Smooth muscle cell (in vitro differentiated cells): ENCODE measurements around the gene ANKRD45. TPM values are rescaled to one million over a fixed set of nuclear protein-coding genes. Genes with fewer than 3 reads are reported as not detected.
"Not testable (repeated sequence)": the region's sequence is repeated elsewhere in the genome, so short reads cannot be mapped to it uniquely, and the experiment has no call there.

Experiments
- DNase-seq: peaks from one replicate; lab custom pipeline; 2025; ENCODE audit not compliant: unreplicated experiment; lab: John Stamatoyannopoulos, UW
- H2AFZ ChIP-seq: fragments of 200-600 bp; sonication (generic); 2 replicates; pipeline ENCODE4 v1.6.0; 2016; ENCODE audit warnings: antibody characterized with exemption, low read depth, mild to moderate bottlenecking
- H3F3A ChIP-seq: fragments of 200-600 bp; sonication (generic); 2 replicates; pipeline ENCODE4 v1.6.0; 2017; ENCODE audit warnings: antibody characterized with exemption, low read depth
- H3K27ac ChIP-seq: fragments of 200-600 bp; sonication (generic); 2 replicates; pipeline ENCODE4 v1.5.1; 2016; ENCODE audit warnings: low read depth, mild to moderate bottlenecking
- H3K27me3 ChIP-seq: fragments of 200-600 bp; sonication (generic); 2 replicates; pipeline ENCODE4 v1.6.1; 2016; ENCODE audit warnings: low read depth, mild to moderate bottlenecking
- H3K36me3 ChIP-seq: fragments of 200-600 bp; sonication (generic); 2 replicates; pipeline ENCODE4 v1.5.1; 2016; ENCODE audit warnings: low read depth
- H3K4me1 ChIP-seq: fragments of 200-600 bp; sonication (generic); 2 replicates; pipeline ENCODE4 v1.5.1; 2016; ENCODE audit warnings: low read depth
- H3K4me2 ChIP-seq: fragments of 200-600 bp; sonication (generic); 2 replicates; pipeline ENCODE4 v1.6.0; 2016; ENCODE audit warnings: mild to moderate bottlenecking
- H3K4me3 ChIP-seq: fragments of 200-600 bp; sonication (generic); 2 replicates; pipeline ENCODE4 v1.5.1; 2016; ENCODE audit warnings: mild to moderate bottlenecking
- H3K79me2 ChIP-seq: fragments of 200-600 bp; sonication (generic); 2 replicates; pipeline ENCODE4 v1.6.0; 2016; ENCODE audit warnings: low read depth, mild to moderate bottlenecking
- H3K9ac ChIP-seq: fragments of 200-600 bp; sonication (generic); 2 replicates; pipeline ENCODE4 v1.6.0; 2016; ENCODE audit warnings: low read depth
- H3K9me3 ChIP-seq: fragments of 200-600 bp; sonication (generic); replicated peaks from 2 replicates; pipeline ENCODE4 v1.5.1; 2016; ENCODE audit warnings: low read depth
- H4K20me1 ChIP-seq: fragments of 200-600 bp; sonication (generic); 2 replicates; pipeline ENCODE4 v1.6.0; 2016; ENCODE audit warnings: low read depth
- WGBS: methylation state at CpG from one replicate; pipeline ENCODE4 v1.1.7; 2016; ENCODE audit warnings: low lambda C conversion rate; 5-methylcytosine and 5-hydroxymethylcytosine counted together
- polyA plus RNA-seq: library from polyadenylated mRNA; unstranded; fragments of >200 nt; fragmentation: Nextera tagmentation; extraction: Ambion mirVana; gene quantifications from 2 replicates; pipeline ENCODE4 v1.2.1, GENCODE V29; 2016
- total RNA-seq: library from RNA; depleted of rRNA; stranded (reverse); fragments of >200 nt; gene quantifications from 2 replicates; pipeline ENCODE4 v1.2.3, GENCODE V29; 2014
- TF ChIP-seq, protein P1 (sequence below): fragments of 200-600 bp; sonication (generic); IDR thresholded peaks from 2 replicates; pipeline ENCODE4 v1.5.1; 2017; ENCODE audit warnings: borderline replicate concordance, mild to moderate bottlenecking, antibody characterized with exemption; ENCODE audit not compliant: insufficient read depth, poor library complexity, severe bottlenecking

Gene ANKRD45
- total and polyA plus RNA-seq, 2 experiments from 2014 or later: 0.72 to 1.8 TPM

DNA sequence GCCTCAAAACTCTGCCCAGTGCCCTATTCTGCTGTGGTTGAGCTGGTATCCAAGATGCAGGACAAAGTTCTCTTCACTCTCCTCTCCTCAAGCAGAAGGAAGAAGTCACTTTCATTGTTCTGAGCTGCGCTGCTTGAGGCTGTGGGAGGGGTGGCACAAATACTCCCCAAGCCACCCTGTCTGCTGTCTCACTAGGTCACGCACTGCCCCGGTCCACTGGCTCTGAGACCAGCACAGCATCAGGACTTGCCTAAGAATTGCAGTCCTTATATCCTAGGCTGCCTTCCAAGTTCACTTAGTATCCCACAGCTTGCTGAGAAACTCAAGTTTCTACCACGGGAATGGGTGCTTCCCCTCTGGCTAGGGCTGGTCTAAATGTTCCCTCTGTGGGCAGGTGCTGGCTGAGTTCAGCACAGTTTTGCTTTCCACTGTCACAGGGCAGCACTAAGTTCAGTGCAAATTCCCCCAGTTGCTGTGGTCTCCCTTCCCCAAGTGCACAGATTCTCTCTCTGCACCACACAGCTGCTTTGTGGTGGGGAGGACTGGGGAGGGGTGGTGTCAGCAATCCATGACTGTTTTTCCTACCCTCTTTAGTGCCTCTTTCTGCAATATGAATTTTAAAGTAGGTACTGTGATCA, 99.2 kb downstream of the ANKRD45 start:
- Histone ChIP-seq H3K4me1 (no peaks in the 10 kb centered on the region), H3K9me3 (no peaks in the 10 kb centered on the region), H3K27me3 (no peaks in the 10 kb centered on the region), H3K79me2 (no peaks in the 10 kb centered on the region), H2AFZ (no peak overlapping the region), H3K9ac (no peak overlapping the region), H4K20me1 (no peaks in the 10 kb centered on the region), H3K27ac (no peak overlapping the region), H3F3A (no peaks in the 10 kb centered on the region), H3K4me3 (no peak overlapping the region), H3K4me2 (no peak overlapping the region), H3K36me3 (no peaks in the 10 kb centered on the region)
- 90% methylated on average over 4 of the region's 4 CpGs for WGBS
- TF ChIP-seq, protein P1, sequence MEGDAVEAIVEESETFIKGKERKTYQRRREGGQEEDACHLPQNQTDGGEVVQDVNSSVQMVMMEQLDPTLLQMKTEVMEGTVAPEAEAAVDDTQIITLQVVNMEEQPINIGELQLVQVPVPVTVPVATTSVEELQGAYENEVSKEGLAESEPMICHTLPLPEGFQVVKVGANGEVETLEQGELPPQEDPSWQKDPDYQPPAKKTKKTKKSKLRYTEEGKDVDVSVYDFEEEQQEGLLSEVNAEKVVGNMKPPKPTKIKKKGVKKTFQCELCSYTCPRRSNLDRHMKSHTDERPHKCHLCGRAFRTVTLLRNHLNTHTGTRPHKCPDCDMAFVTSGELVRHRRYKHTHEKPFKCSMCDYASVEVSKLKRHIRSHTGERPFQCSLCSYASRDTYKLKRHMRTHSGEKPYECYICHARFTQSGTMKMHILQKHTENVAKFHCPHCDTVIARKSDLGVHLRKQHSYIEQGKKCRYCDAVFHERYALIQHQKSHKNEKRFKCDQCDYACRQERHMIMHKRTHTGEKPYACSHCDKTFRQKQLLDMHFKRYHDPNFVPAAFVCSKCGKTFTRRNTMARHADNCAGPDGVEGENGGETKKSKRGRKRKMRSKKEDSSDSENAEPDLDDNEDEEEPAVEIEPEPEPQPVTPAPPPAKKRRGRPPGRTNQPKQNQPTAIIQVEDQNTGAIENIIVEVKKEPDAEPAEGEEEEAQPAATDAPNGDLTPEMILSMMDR: no peak
- DNase-seq: no peak

DNA sequence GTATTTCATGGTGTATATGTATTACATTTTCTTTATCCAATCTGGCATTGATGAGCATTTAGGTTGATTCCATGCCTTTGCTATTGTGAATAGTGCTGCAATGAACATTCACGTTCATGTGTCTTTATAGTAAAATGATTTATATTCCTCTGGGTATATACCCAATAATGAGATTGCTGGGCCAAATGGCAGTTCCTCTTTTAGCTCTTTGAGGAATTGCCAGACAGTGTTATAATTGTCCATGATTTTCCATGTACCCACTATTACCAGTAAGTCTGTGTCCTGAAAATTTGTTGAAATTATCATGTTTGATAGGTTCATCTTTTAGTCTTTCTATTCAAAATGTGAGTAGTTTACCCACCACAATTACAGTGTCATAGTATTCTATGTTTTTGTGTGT, 101.2 kb downstream of the ANKRD45 start:
- Histone ChIP-seq H3K4me2 (no peak overlapping the region), H2AFZ (no peak overlapping the region), H3F3A (no peaks in the 10 kb centered on the region), H3K4me3 (no peak overlapping the region), H3K9ac (no peak overlapping the region), H3K79me2 (no peaks in the 10 kb centered on the region), H3K9me3 (no peaks in the 10 kb centered on the region), H3K27ac (no peak overlapping the region), H3K27me3 (no peaks in the 10 kb centered on the region), H3K4me1 (no peaks in the 10 kb centered on the region), H4K20me1 (no peaks in the 10 kb centered on the region), H3K36me3 (no peaks in the 10 kb centered on the region)
- TF ChIP-seq, protein P1: no peak
- DNase-seq: no peak
- WGBS: 91% methylated on average over 1 of the region's 1 CpG

DNA sequence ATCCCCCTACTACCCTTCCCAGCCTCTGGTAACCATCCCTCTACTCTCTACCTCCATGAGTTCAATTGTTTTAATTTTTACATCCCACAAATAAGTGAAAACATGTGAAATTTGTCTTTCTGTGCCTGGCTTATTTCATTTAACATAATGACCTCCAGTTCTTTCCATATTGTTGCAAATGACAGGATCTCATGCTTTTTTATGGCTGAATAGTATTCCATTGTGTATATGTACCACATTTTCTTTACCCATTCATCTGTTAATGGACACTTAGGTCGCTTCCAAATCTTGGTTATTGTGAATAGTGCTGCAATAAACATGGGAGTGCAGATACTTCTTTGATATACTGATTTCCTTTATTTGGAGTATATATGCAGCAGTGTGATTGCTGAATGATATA, 105.8 kb downstream of the ANKRD45 start:
- DNase-seq, H3K27ac ChIP-seq: not testable (repeated sequence)

DNA sequence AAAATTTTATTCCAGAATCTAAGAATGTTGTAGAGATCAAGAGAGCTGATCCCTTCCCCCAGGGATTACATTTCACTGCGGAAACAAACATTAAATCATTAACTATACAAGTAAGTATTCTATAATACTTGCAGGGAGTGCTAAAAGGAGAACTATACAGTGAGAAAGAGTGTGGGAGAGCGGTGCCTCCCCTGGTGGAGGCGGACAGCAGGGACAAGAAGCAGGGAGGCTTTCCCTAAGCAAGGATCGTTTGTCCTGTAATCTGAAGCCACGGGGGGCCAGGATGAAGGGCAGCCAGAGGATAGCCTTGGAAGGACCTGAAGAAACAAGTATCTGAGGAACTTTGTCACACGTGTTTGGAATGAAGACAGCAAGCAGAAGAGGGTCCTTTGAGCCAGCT, 106.8 kb downstream of the ANKRD45 start:
- H3F3A ChIP-seq: no peaks in the 10 kb centered on the region
- no peaks in the 10 kb centered on the region for H3K4me1 ChIP-seq
- no peaks in the 10 kb centered on the region for H4K20me1 ChIP-seq
- no peaks in the 10 kb centered on the region for H3K79me2 ChIP-seq
- H3K4me3 ChIP-seq: no peak overlapping the region
- no peaks in the 10 kb centered on the region for H3K9me3 ChIP-seq
- no peaks in the 10 kb centered on the region for H3K36me3 ChIP-seq
- DNase-seq: no peak
- no peak overlapping the region for H2AFZ ChIP-seq
- TF ChIP-seq, protein P1: no peak
- no peak overlapping the region for H3K27ac ChIP-seq
- H3K27me3 ChIP-seq: no peaks in the 10 kb centered on the region
- H3K4me2 ChIP-seq: no peak overlapping the region
- 73% methylated on average over 6 of the region's 6 CpGs for WGBS
- H3K9ac ChIP-seq: no peak overlapping the region

More for the DNA sequence above, 105.8 kb downstream of the ANKRD45 start:
- not testable (repeated sequence) for H3K4me3 ChIP-seq, H3K4me1 ChIP-seq, H3F3A ChIP-seq, H2AFZ ChIP-seq, H4K20me1 ChIP-seq, H3K27me3 ChIP-seq, H3K4me2 ChIP-seq, H3K36me3 ChIP-seq, H3K9me3 ChIP-seq, H3K9ac ChIP-seq, H3K79me2 ChIP-seq
- 98% methylated on average over 1 of the region's 1 CpG for WGBS
